HL-60 (cell line): Measurements from ENCODE around the gene EDEM2.

Experiments
- DNase-seq, 2 experiments: peaks; one replicate each; pipeline ENCODE4 v3.0.0-alpha.2; 2010 to 2020; ENCODE audit warnings: low read depth in 1 of 2, low spot score in 1 of 2
- H3K27ac ChIP-seq: fragments of 250-450 bp; sonication (Bioruptor Pico); replicated peaks from 2 replicates; pipeline ENCODE4 v1.5.1; 2020; ENCODE audit warnings: mild to moderate bottlenecking, moderate library complexity
- H3K27me3 ChIP-seq: fragments of 250-450 bp; sonication (Bioruptor Pico); 2 replicates; pipeline ENCODE4 v1.5.1; 2021; ENCODE audit warnings: mild to moderate bottlenecking, moderate library complexity; ENCODE audit not compliant: insufficient read depth, poor library complexity, severe bottlenecking
- H3K4me3 ChIP-seq: replicated peaks from 2 replicates; pipeline ENCODE4 v1.5.1; 2011; ENCODE audit warnings: mild to moderate bottlenecking, control low read depth, low read length; ENCODE audit not compliant: insufficient read depth
- GABPA ChIP-seq: IDR thresholded peaks from 2 replicates; pipeline ENCODE4 v1.6.1; 2012; ENCODE audit warnings: low read depth
- POLR2AphosphoS5 ChIP-seq: IDR thresholded peaks from 2 replicates; pipeline ENCODE4 v1.6.1; 2012; ENCODE audit warnings: low read depth
- SPI1 ChIP-seq: IDR thresholded peaks from 2 replicates; pipeline ENCODE4 v1.6.1; 2012; ENCODE audit warnings: low read depth, mild to moderate bottlenecking, borderline replicate concordance
- TF ChIP-seq, protein P1 (sequence below): IDR thresholded peaks from one replicate; pipeline ENCODE4 v1.5.1; 2011; ENCODE audit warnings: low read length, control low read depth, inconsistent platforms; ENCODE audit not compliant: insufficient read depth
- TF ChIP-seq, protein P2 (sequence below): IDR thresholded peaks from 2 replicates; pipeline ENCODE4 v1.6.1; 2012; ENCODE audit warnings: low read depth; ENCODE audit not compliant: insufficient replicate concordance

The EDEM2 gene

DNA sequence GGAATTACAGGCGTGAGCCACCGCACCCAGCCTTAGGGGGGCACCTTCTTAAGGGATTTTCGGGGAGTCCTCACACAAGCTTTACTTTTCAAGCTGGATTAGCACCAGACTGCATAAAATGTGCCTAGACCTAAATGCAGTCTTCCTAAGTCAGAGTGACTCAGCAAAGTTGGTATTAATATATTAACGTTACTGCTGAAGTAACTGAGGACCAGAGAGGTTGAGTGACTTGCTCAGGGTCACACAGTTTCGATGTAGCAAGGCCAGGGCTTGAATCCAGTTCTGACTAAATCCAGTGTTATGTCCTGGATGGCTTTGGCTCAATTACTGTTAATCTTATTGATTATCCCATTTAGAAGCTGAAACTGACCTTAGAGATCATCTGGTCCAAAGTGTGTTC is 13.4 kb downstream of the EDEM2 start:
- Histone ChIP-seq H3K27ac (no peak overlapping the region), H3K4me3 (no peak overlapping the region), H3K27me3 (no peaks in the 10 kb centered on the region)
- TF ChIP-seq, protein P1, sequence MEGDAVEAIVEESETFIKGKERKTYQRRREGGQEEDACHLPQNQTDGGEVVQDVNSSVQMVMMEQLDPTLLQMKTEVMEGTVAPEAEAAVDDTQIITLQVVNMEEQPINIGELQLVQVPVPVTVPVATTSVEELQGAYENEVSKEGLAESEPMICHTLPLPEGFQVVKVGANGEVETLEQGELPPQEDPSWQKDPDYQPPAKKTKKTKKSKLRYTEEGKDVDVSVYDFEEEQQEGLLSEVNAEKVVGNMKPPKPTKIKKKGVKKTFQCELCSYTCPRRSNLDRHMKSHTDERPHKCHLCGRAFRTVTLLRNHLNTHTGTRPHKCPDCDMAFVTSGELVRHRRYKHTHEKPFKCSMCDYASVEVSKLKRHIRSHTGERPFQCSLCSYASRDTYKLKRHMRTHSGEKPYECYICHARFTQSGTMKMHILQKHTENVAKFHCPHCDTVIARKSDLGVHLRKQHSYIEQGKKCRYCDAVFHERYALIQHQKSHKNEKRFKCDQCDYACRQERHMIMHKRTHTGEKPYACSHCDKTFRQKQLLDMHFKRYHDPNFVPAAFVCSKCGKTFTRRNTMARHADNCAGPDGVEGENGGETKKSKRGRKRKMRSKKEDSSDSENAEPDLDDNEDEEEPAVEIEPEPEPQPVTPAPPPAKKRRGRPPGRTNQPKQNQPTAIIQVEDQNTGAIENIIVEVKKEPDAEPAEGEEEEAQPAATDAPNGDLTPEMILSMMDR = no peak
- TF ChIP-seq SPI1 (no peak), POLR2AphosphoS5 (no peak), GABPA (no peak)
- TF ChIP-seq, protein P2, sequence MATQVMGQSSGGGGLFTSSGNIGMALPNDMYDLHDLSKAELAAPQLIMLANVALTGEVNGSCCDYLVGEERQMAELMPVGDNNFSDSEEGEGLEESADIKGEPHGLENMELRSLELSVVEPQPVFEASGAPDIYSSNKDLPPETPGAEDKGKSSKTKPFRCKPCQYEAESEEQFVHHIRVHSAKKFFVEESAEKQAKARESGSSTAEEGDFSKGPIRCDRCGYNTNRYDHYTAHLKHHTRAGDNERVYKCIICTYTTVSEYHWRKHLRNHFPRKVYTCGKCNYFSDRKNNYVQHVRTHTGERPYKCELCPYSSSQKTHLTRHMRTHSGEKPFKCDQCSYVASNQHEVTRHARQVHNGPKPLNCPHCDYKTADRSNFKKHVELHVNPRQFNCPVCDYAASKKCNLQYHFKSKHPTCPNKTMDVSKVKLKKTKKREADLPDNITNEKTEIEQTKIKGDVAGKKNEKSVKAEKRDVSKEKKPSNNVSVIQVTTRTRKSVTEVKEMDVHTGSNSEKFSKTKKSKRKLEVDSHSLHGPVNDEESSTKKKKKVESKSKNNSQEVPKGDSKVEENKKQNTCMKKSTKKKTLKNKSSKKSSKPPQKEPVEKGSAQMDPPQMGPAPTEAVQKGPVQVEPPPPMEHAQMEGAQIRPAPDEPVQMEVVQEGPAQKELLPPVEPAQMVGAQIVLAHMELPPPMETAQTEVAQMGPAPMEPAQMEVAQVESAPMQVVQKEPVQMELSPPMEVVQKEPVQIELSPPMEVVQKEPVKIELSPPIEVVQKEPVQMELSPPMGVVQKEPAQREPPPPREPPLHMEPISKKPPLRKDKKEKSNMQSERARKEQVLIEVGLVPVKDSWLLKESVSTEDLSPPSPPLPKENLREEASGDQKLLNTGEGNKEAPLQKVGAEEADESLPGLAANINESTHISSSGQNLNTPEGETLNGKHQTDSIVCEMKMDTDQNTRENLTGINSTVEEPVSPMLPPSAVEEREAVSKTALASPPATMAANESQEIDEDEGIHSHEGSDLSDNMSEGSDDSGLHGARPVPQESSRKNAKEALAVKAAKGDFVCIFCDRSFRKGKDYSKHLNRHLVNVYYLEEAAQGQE = no peak
- DNase-seq = no peak

DNA sequence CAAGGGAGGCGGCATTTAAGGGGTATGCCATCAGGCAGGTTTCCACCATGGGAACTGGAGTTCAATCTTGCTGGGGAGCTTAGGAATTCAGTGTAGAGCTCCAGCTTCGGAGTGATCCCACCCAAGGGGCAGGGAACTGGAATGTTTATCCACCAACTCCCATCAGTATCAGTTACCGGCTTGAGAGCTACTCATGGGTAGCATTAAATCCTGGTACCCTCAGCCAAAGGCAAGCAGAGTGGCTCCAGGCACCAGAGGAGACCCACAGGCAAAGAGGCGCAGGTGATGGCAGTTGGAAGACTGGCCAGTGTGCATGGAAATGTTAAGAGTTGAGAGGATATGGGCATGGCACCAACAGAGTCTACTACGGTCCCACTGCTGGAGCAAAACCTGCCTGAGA is 14.1 kb downstream of the EDEM2 start:
- no peaks in the 10 kb centered on the region for H3K27me3 ChIP-seq
- TF ChIP-seq, protein P2 = no peak
- TF ChIP-seq, protein P1 = no peak
- TF ChIP-seq SPI1 = no peak
- TF ChIP-seq POLR2AphosphoS5 = no peak
- no peak for TF ChIP-seq GABPA
- no peak overlapping the region for H3K27ac ChIP-seq
- no peak for DNase-seq
- H3K4me3 ChIP-seq = no peak overlapping the region

DNA sequence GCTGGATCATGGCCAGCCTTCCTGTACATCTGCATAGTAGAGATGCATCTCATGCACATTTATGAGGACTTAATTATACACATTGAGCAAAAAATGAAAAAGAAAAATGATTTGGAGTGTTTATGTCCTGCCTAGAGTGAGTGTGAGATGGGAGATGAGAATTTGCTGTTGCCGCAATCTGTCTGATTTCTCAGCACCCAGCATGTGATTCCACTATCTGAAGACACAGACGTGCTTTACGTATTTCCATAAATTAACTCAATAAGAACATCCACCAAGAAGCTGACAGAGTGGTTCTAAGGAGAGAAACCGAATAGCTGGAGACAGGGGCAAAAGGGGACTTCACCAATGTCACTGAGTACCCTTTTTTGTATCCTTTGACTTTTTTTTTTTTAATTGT is 15.2 kb downstream of the EDEM2 start:
- H3K27ac ChIP-seq = no peak overlapping the region
- no peak for DNase-seq
- H3K4me3 ChIP-seq = no peak overlapping the region
- TF ChIP-seq, protein P2 = no peak
- no peaks in the 10 kb centered on the region for H3K27me3 ChIP-seq

DNA sequence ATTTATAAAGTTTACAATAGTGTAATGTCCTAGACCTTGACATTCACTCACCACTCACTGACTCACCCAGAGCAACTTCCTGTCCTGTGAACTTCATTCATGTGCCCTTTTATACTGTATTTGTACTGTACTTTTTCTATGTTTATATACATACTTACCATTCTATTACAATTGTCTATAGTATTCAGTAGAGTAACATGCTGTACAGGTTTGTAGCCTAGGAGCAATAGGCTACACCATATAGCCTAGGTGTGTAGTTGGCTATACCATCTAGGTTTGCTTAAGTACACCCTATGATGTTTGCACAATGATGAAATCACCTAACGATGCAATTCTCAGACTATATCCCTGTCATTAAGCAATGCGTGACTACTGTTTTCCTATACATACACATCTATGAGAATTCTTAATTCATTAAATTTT is 17.5 kb downstream of the EDEM2 start:
- Histone ChIP-seq H3K27ac (no peak overlapping the region; the same call in 1 of the 2 replicates), H3K27me3 (no peaks in the 10 kb centered on the region), H3K4me3 (no peak overlapping the region)
- no peak for DNase-seq
- TF ChIP-seq, protein P2 = no peak
- TF ChIP-seq, protein P1 = no peak
- TF ChIP-seq GABPA (no peak), POLR2AphosphoS5 (no peak), SPI1 (no peak)
